Heart left ventricle (tissue), 16 donors: ENCODE data around the gene MAP3K10. TPM values are rescaled to one million over a fixed set of nuclear protein-coding genes. Genes with fewer than 3 reads are reported as not detected.

Source experiments
- ATAC-seq, 4 donors: fragments of 200-7000 bp; cut with Tn5 transposase; one replicate each; pipeline ENCODE4 v1.9.1; 2020 to 2022; ENCODE audit warnings: moderate library complexity in 4 of 4, mild to moderate bottlenecking in 3 of 4, moderate number of reproducible peaks in 1 of 4
- DNase-seq, 5 donors: peaks; one replicate each; pipeline ENCODE4 v3.0.0-alpha.2; 2020
- H3K27ac ChIP-seq, 12 donors: fragments of 200-600 bp; sonication (generic) in 4 of 12; one replicate each; pipeline versions ENCODE4 v1.5.0 to v1.8.0; 2016 to 2022; ENCODE audit warnings: mild to moderate bottlenecking in 2 of 12
- H3K27me3 ChIP-seq, 9 donors: fragments of 200-600 bp; sonication (generic) in 2 of 9; one replicate each; pipeline versions ENCODE4 v1.5.1 to v1.8.0; 2016 to 2022; ENCODE audit warnings: mild to moderate bottlenecking in 3 of 9
- H3K36me3 ChIP-seq, 9 donors: fragments of 200-600 bp; sonication (generic) in 2 of 9; one replicate each; pipeline versions ENCODE4 v1.5.0 to v1.8.0; 2018 to 2022; ENCODE audit warnings: mild to moderate bottlenecking in 2 of 9
- H3K4me1 ChIP-seq, 12 donors: fragments of 200-600 bp; sonication (generic) in 4 of 12; one replicate each; pipeline versions ENCODE4 v1.5.0 to v1.8.0; 2016 to 2022; ENCODE audit warnings: mild to moderate bottlenecking in 3 of 12
- H3K4me3 ChIP-seq, 12 donors: fragments of 200-600 bp; sonication (generic) in 4 of 12; one replicate each; pipeline versions ENCODE4 v1.5.0 to v1.8.0; 2017 to 2022; ENCODE audit warnings: mild to moderate bottlenecking in 9 of 12, moderate library complexity in 4 of 12
- H3K9me3 ChIP-seq, 12 donors: fragments of 200-600 bp; sonication (generic) in 4 of 12; one replicate each; pipeline versions ENCODE4 v1.5.0 to v1.8.0; 2016 to 2022; ENCODE audit warnings: mild to moderate bottlenecking in 1 of 12
- POLR2A ChIP-seq, 2 donors: fragments of 450-650 bp; IDR thresholded peaks; one replicate each; pipeline ENCODE4 v1.6.1; 2017; ENCODE audit warnings: antibody characterized with exemption in 2 of 2, mild to moderate bottlenecking in 2 of 2, moderate library complexity in 2 of 2
- WGBS, 4 donors: extraction: QIAGEN DNeasy Blood & Tissue Kit in 2 of 4; methylation state at CpG; one replicate each; pipeline versions ENCODE4 v1.1.5 to v1.1.7; 2013 to 2018; 5-methylcytosine and 5-hydroxymethylcytosine counted together
- intact Hi-C, 10 donors: fragments of 100-400 bp; cut with DNase I; formaldehyde crosslinking; loops; one replicate each; pipeline versions ENCODE4 v1.11.1 to v1.14.2; 2022
- polyA plus RNA-seq, 2 donors: library from polyadenylated mRNA; stranded (reverse); fragments of 200-250 nt; gene quantifications; one replicate each; pipeline ENCODE4 v1.2.3, GENCODE V29; 2013
- total RNA-seq, 9 donors: library from RNA; depleted of rRNA in 2 of 9; stranded (reverse); fragments of >200 nt in 2 of 9; fragmentation: NEBNext Ultra II Directional in 3 of 9; extraction: Animal tissue kit (Norgen Biotek cat#: 25700) in 3 of 9; gene quantifications; one replicate each; pipeline versions ENCODE4 v1.1.0 to v1.2.4, GENCODE V29; 2016 to 2023
- TF ChIP-seq, protein P1 (sequence below), 12 donors: fragments of 200-600 bp; sonication (generic) in 4 of 12; IDR thresholded peaks; one replicate each; pipeline versions ENCODE4 v1.5.0 to v1.8.0; 2018 to 2022; ENCODE audit warnings: antibody characterized with exemption in 12 of 12, mild to moderate bottlenecking in 5 of 12
- donor health status: ischemic (EF 13 %, LVEDD 7.1; RV severe dilation, severe dysfunction).
- donor health status: healthy with polysubstance abuse.
- donor health status: DM: no; HTN: yes; CAD: no.
- donor health status: DM: no; HTN: no; CAD: no.
- donor health status: ischemic (EF 25% LVEDD 6.9; RV normal size, moderate dysfunction).
- donor health status: ischemic (EF 25% LVEDD 5.7; RV mildly dilated, moderate dysfunction).
- donor health status: healthy.
- donor health status: DM: yes; HTN: yes; CAD: no.
- donor health status: ischemic (EF 35%, LVEDD 5.7; RV mildly dilated, moderate dysfunction).
- donor health status: nonischemic (EF 11% LVEDD 7.7; RV severe dilation, severe dysfunction).
- donor health status: DM: yes; HTN: yes; CAD: no.
- donor health status: PGD.
- donor health status: ischemic (EF 29% LVEDD 5.4; RV normal size, mild dysfunction).
- donor health status: nonischemic (EF 23%, LVEDD 6.1; RV moderate dilation, normal function).

MAP3K10 gene
- total and polyA plus RNA-seq, 11 donors, result 13.7 to 32.8 (median 16.2) TPM

DNA sequence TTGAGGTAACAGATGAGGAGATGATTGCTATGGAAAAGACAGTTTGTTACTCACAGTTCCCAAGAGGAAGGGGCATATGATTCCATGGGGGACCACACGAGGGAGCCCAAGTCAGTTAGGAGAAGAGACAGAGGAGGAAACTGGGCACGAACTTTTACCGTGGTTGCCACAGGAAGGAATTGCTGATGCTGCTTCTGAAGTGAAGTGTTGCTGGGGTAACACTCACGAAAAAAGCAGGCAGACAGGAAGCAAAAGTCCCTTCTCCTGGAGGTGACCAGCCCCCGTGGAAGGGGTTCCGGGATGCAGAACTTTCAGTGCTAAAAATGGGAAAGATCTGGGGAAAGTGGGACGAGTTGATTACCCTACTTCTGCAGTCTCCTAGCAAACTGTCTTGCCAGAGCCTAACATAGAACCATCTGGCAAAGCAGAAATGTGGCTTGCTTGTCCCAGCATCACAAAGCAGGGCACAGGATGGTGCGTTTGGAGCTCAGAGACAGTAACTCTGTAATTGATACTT lies 35.4 kb upstream of the MAP3K10 start:
- H3K9me3 ChIP-seq, result no peaks in the 10 kb centered on the region
- WGBS, 4 donors, result 48 to 59% (median 53%) methylated on average over 8 of the region's 8 CpGs
- peaks cover 0 to 3% (median 0%) of the 10 kb centered on the region in 12 donors for H3K4me1 ChIP-seq
- no peaks in the 10 kb centered on the region for H3K27me3 ChIP-seq
- no peak overlapping the region for H3K4me3 ChIP-seq
- intact Hi-C loops, result no loop called here
- ATAC-seq (no peak), DNase-seq (no peak)
- TF ChIP-seq, protein P1, sequence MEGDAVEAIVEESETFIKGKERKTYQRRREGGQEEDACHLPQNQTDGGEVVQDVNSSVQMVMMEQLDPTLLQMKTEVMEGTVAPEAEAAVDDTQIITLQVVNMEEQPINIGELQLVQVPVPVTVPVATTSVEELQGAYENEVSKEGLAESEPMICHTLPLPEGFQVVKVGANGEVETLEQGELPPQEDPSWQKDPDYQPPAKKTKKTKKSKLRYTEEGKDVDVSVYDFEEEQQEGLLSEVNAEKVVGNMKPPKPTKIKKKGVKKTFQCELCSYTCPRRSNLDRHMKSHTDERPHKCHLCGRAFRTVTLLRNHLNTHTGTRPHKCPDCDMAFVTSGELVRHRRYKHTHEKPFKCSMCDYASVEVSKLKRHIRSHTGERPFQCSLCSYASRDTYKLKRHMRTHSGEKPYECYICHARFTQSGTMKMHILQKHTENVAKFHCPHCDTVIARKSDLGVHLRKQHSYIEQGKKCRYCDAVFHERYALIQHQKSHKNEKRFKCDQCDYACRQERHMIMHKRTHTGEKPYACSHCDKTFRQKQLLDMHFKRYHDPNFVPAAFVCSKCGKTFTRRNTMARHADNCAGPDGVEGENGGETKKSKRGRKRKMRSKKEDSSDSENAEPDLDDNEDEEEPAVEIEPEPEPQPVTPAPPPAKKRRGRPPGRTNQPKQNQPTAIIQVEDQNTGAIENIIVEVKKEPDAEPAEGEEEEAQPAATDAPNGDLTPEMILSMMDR (IDR thresholded peaks at IDR 0.05), result peak in 2 of 12 donors; percentile 10 to 25
- TF ChIP-seq POLR2A (IDR thresholded peaks at IDR 0.05), result no peak
- no peaks in the 10 kb centered on the region for H3K36me3 ChIP-seq
- H3K27ac ChIP-seq, result no peak overlapping the region

DNA sequence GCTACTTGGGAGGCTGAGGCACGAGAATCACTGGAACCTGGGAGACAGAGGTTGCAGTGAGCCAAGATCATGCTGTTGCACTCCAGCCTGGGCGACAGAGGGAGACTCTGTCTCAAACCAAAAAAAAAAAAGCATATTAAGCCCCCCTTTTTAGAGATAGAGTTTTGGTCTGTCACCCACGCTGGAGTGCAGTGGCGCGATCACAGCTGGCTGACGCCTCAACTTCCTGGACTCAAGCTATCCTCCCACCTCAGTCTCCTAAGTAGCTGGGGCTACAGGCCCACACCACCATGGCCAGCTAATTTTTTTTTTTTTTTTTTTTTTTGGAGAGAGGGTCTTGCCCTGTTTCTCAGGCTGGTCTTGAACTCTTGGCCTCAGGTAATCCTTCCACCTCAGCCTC lies 34.2 kb upstream of the MAP3K10 start:
- Histone ChIP-seq H3K4me3 (no peak overlapping the region), H3K9me3 (no peaks in the 10 kb centered on the region), H3K27ac (no peak overlapping the region), H3K4me1 (peaks cover 0 to 3% (median 0%) of the 10 kb centered on the region in 12 donors), H3K27me3 (no peaks in the 10 kb centered on the region), H3K36me3 (no peaks in the 10 kb centered on the region)
- TF ChIP-seq, protein P1 (IDR thresholded peaks at IDR 0.05), result no peak
- no peak for DNase-seq
- WGBS, 4 donors, result 63 to 73% (median 68%) methylated on average over 6 of the region's 6 CpGs
- ATAC-seq, result no peak
- intact Hi-C loops, result no loop called here

DNA sequence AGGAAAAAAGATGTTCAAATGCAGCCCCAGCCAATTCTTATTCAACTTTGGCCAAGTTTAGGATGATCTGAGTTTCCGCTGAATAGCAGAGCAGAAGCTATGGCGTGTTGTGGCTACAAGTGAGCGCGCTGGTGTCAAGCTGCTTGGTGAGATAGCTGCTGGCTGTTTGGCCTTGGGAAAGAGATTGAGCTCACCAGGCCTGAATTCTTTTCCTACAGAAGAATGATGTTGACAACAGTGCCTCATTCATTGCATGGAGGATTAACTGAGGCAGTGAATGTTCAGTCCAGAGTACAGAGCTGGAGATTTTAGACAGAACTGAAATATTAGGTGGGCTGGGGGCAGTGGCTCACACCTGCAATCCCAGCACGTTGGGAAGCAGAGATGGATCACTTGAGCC lies 31.5 kb upstream of the MAP3K10 start:
- no peak overlapping the region for H3K27ac ChIP-seq
- DNase-seq, result no peak
- no peak for ATAC-seq
- H3K4me3 ChIP-seq, result no peak overlapping the region
- no peaks in the 10 kb centered on the region for H3K36me3 ChIP-seq
- no peaks in the 10 kb centered on the region for H3K9me3 ChIP-seq
- intact Hi-C loops, result no loop called here
- WGBS, 4 donors, result 85 to 90% (median 86%) methylated on average over 5 of the region's 5 CpGs
- H3K27me3 ChIP-seq, result no peaks in the 10 kb centered on the region
- TF ChIP-seq, protein P1 (IDR thresholded peaks at IDR 0.05), result no peak
- TF ChIP-seq POLR2A (IDR thresholded peaks at IDR 0.05), result no peak
- H3K4me1 ChIP-seq, result peaks cover 0 to 3% (median 0%) of the 10 kb centered on the region in 12 donors

DNA sequence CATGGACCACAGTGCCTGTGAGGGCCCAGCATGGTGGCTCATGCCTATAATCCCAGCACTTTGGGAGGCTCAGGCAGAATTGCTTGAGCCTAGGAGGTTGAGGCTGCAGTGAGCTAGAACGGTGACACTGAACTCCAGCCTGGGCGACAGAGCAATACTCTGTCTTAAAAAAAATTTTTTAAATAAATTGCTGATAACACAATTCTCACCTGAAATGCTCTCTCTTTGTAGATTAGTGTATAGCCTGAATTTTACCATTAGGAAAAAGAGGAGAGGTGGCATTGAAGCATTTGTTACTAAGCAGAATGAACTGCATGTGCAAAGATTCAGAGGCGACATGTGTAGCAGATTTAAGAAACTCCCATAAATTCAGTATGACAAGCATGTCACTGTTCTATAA lies 29.1 kb upstream of the MAP3K10 start:
- H3K9me3 ChIP-seq, result no peaks in the 10 kb centered on the region
- H3K27ac ChIP-seq, result no peak overlapping the region
- no peaks in the 10 kb centered on the region for H3K4me1 ChIP-seq
- TF ChIP-seq, protein P1 (IDR thresholded peaks at IDR 0.05), result no peak
- no peak for TF ChIP-seq POLR2A (IDR thresholded peaks at IDR 0.05)
- H3K27me3 ChIP-seq, result peaks cover 0 to 7% (median 0%) of the 10 kb centered on the region in 9 donors
- WGBS, 4 donors, result 89 to 93% (median 91%) methylated on average over 3 of the region's 3 CpGs
- intact Hi-C loops, result no loop called here
- DNase-seq, result no peak
- ATAC-seq, result no peak
- H3K4me3 ChIP-seq, result no peak overlapping the region
- no peaks in the 10 kb centered on the region for H3K36me3 ChIP-seq
